ENCODE measurements around the gene BPIFA1.

The BPIFA1 gene

GRCh38 chr20:33192912-33193501, 42.8 kb upstream of the BPIFA1 start:
- H3K4me1 ChIP-seq: no peaks in the 10 kb centered on the region
- TF ChIP-seq CTCF (IDR thresholded peaks at IDR 0.05): no peak
- no peak overlapping the region for H2AFZ ChIP-seq
- no peak overlapping the region for H3K4me2 ChIP-seq (ENCODE audit: low read length)
- no peaks in the 10 kb centered on the region for H3K9me3 ChIP-seq (ENCODE audit: control insufficient read depth, low read length)
- H3K27me3 ChIP-seq (ENCODE audit: control insufficient read depth, insufficient read depth, low read length): no peaks in the 10 kb centered on the region
- no peaks in the 10 kb centered on the region for H3K79me2 ChIP-seq
- no peak overlapping the region for H3K4me3 ChIP-seq (ENCODE audit: low read depth, low read length)
- H3K36me3 ChIP-seq (ENCODE audit: control insufficient read depth, insufficient read depth, low read length): no peaks in the 10 kb centered on the region
- H3K9ac ChIP-seq: no peak overlapping the region
- no peak overlapping the region for H3K27ac ChIP-seq

GRCh38 chr20:33199026-33199425, 36.8 kb upstream of the BPIFA1 start:
- no peak overlapping the region for H3K4me2 ChIP-seq (ENCODE audit: low read length)
- no peak overlapping the region for H3K9ac ChIP-seq
- H3K36me3 ChIP-seq (ENCODE audit: control insufficient read depth, insufficient read depth, low read length): no peaks in the 10 kb centered on the region
- H3K4me3 ChIP-seq (ENCODE audit: low read depth, low read length): no peak overlapping the region
- H3K27ac ChIP-seq: no peak overlapping the region
- no peaks in the 10 kb centered on the region for H3K27me3 ChIP-seq (ENCODE audit: control insufficient read depth, insufficient read depth, low read length)
- no peaks in the 10 kb centered on the region for H3K4me1 ChIP-seq
- TF ChIP-seq CTCF (IDR thresholded peaks at IDR 0.05): no peak
- no peaks in the 10 kb centered on the region for H3K79me2 ChIP-seq
- no peaks in the 10 kb centered on the region for H3K9me3 ChIP-seq (ENCODE audit: control insufficient read depth, low read length)
- H2AFZ ChIP-seq: no peak overlapping the region

GRCh38 chr20:33202451-33202850, 33.3 kb upstream of the BPIFA1 start:
- no peaks in the 10 kb centered on the region for H3K9me3 ChIP-seq (ENCODE audit: control insufficient read depth, low read length)
- H2AFZ ChIP-seq: no peak overlapping the region
- H3K79me2 ChIP-seq: no peaks in the 10 kb centered on the region
- no peak overlapping the region for H3K4me2 ChIP-seq (ENCODE audit: low read length)
- no peak overlapping the region for H3K4me3 ChIP-seq (ENCODE audit: low read depth, low read length)
- H3K4me1 ChIP-seq: no peaks in the 10 kb centered on the region
- H3K36me3 ChIP-seq (ENCODE audit: control insufficient read depth, insufficient read depth, low read length): no peaks in the 10 kb centered on the region
- no peak overlapping the region for H3K27ac ChIP-seq
- H3K27me3 ChIP-seq (ENCODE audit: control insufficient read depth, insufficient read depth, low read length): no peaks in the 10 kb centered on the region
- no peak overlapping the region for H3K9ac ChIP-seq
- no peak for TF ChIP-seq CTCF (IDR thresholded peaks at IDR 0.05)

- H3K79me2 ChIP-seq: no peaks in the 10 kb centered on the region
- H3K4me2 ChIP-seq (ENCODE audit: low read length): no peak overlapping the region
- no peaks in the 10 kb centered on the region for H3K27me3 ChIP-seq (ENCODE audit: control insufficient read depth, insufficient read depth, low read length)
- H3K4me1 ChIP-seq: no peaks in the 10 kb centered on the region
- H3K9me3 ChIP-seq (ENCODE audit: control insufficient read depth, low read length): no peaks in the 10 kb centered on the region
- no peak overlapping the region for H3K27ac ChIP-seq
- no peak overlapping the region for H2AFZ ChIP-seq
- H3K9ac ChIP-seq: no peak overlapping the region
- H3K36me3 ChIP-seq (ENCODE audit: control insufficient read depth, insufficient read depth, low read length): no peaks in the 10 kb centered on the region
- TF ChIP-seq CTCF (IDR thresholded peaks at IDR 0.05): no peak
- H3K4me3 ChIP-seq (ENCODE audit: low read depth, low read length): no peak overlapping the region
These were observed 32.4 kb upstream of the BPIFA1 start for GRCh38 chr20:33203444-33203843.

- no peaks in the 10 kb centered on the region for H3K27me3 ChIP-seq (ENCODE audit: control insufficient read depth, insufficient read depth, low read length)
- peak overlapping the region; percentile 25 for H2AFZ ChIP-seq
These were observed 26.0 kb upstream of the BPIFA1 start for GRCh38 chr20:33209789-33210188.

More at GRCh38 chr20:33209789-33210188, 26.0 kb upstream of the BPIFA1 start:
- TF ChIP-seq CTCF (IDR thresholded peaks at IDR 0.05): no peak
- no peak overlapping the region for H3K4me2 ChIP-seq (ENCODE audit: low read length)
- no peaks in the 10 kb centered on the region for H3K4me1 ChIP-seq
- H3K27ac ChIP-seq: no peak overlapping the region
- H3K36me3 ChIP-seq (ENCODE audit: control insufficient read depth, insufficient read depth, low read length): no peaks in the 10 kb centered on the region
- no peak overlapping the region for H3K4me3 ChIP-seq (ENCODE audit: low read depth, low read length)
- no peaks in the 10 kb centered on the region for H3K79me2 ChIP-seq
- no peaks in the 10 kb centered on the region for H3K9me3 ChIP-seq (ENCODE audit: control insufficient read depth, low read length)
- no peak overlapping the region for H3K9ac ChIP-seq
